Mesodermal cell (in vitro differentiated cells): ENCODE measurements around the gene MYBPC2.

Experiments used
- H3K27ac ChIP-seq: 2 replicates; pipeline ENCODE4 v1.7.0; 2013; ENCODE audit warnings: mild to moderate bottlenecking, low read depth, low read length, moderate library complexity; ENCODE audit not compliant: severe bottlenecking
- H3K36me3 ChIP-seq: 2 replicates; pipeline ENCODE4 v1.7.1; 2013; ENCODE audit warnings: mild to moderate bottlenecking, low read length, moderate library complexity; ENCODE audit not compliant: control insufficient read depth, insufficient read depth
- H3K4me1 ChIP-seq: one replicate; pipeline ENCODE4 v1.7.1; 2013; ENCODE audit warnings: mild to moderate bottlenecking, low read length; ENCODE audit not compliant: insufficient read depth, control insufficient read depth, poor library complexity, severe bottlenecking
- H3K4me3 ChIP-seq: 2 replicates; pipeline ENCODE4 v1.7.0; 2013; ENCODE audit warnings: low read length, control low read depth, mild to moderate bottlenecking; ENCODE audit not compliant: insufficient read depth, poor library complexity, severe bottlenecking; ENCODE audit errors: extremely low read depth
- H3K9me3 ChIP-seq: 2 replicates; pipeline ENCODE4 v1.7.1; 2013; ENCODE audit warnings: mild to moderate bottlenecking, low read length, moderate library complexity; ENCODE audit not compliant: control insufficient read depth
- WGBS, 2 experiments: methylation state at CpG; one replicate each; pipeline ENCODE4 v1.1.5; 2013; ENCODE audit warnings: missing lambda C conversion rate in 2 of 2; ENCODE audit not compliant: insufficient coverage in 2 of 2; 5-methylcytosine and 5-hydroxymethylcytosine counted together

The MYBPC2 gene

DNA sequence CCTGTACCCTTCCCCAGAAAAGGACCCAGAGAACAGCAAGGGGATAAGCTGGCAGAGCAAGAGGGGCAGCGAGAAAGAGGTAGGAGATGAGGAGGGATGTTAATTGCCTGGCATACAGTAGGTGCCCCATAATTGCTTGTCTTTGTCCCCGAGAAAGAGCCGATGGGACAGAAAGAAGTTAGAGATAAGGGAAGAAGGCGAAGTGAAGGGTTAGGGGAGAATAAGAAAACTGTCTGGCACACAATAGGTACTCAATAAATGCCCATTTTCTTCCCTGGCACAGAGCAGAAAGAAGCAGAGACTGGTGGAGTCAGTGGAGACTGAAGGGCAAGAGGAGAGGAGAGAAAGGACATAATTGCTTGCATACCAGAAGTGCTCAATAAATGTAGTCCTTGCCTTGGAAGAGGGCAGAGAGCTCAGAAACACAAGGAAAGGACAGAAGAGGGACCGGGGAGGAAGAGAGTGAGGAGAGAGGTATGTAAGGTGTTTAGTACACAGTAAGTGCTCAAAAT is 62.4 kb downstream of the MYBPC2 start:
- 78 to 91% methylated on average over 2 to 4 of the region's 5 CpGs for WGBS, 2 experiments
- H3K4me1 ChIP-seq = peaks cover 2% of the 10 kb centered on the region

DNA sequence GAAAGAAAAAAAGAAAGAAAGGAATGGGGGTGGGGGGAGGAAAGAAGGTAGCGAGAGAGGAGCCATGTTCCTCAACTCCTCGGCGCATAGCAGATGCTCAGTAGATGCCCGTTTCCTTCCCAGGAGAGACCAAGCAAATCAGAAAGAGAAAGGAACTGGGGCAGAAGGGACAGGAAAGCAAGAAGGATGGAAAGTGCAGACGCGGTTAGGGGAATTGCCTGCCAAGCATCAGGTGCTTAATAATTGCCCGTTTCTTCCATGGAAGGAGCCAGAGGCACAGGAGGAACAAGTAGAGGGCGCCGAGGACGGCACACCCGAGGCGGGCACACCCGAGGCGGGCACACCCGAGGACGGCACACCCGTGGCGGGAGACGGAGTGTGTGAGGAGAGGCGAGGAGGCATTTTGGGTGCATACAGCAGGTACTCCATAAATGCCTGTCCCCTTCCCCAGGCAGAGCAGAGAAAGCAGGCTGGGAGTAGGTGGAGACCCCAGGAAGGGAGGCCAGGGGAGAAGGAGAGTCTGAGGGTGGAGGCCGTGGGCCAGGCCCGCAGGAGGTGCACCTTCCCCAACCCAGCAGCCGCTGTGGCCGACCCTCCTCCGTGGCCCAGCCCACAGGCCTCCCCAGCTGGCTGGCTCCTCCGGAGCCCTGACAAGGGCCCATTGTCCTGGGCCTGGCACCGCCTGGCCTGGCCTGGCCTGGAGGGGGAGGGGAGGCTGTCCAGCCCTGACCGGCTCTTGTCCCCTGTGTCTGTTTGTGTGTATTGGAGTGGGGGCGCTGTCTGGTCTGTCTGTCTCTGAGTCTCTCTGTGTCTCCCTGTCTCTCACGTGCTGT is 63.7 kb downstream of the MYBPC2 start:
- no peaks in the 10 kb centered on the region for H3K9me3 ChIP-seq
- peaks cover 5% of the 10 kb centered on the region for H3K4me1 ChIP-seq
- 62 to 81% methylated on average over 15 to 16 of the region's 30 CpGs for WGBS, 2 experiments
- H3K27ac ChIP-seq = peak overlapping the region; percentile 26
- no peak overlapping the region for H3K4me3 ChIP-seq
- H3K36me3 ChIP-seq = no peaks in the 10 kb centered on the region

More for the DNA sequence above, 62.4 kb downstream of the MYBPC2 start:
- Histone ChIP-seq H3K9me3 (no peaks in the 10 kb centered on the region), H3K36me3 (no peaks in the 10 kb centered on the region), H3K4me3 (no peak overlapping the region), H3K27ac (no peak overlapping the region)

DNA sequence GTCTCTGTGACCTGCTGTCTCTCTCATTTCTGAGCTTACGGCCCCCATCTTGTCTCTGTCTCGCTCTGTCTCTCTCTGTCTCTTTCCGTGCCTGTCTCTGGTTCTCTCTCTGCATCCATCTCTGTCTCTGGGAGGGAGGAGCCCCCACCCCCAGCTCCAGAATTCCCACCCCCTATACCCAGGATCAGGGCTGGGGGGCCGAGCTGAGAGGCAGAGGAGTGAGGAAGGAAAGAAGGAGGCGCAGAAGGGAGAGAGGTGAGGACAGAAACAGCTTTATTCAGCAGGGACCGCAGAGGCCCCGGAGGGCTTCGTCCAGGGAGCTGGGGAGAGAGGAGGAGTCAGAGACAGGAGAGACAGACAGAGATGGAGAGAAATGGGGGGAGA is 64.3 kb downstream of the MYBPC2 start:
- Histone ChIP-seq H3K27ac (peak overlapping the region; percentile 26), H3K4me3 (no peak overlapping the region), H3K36me3 (no peaks in the 10 kb centered on the region), H3K4me1 (peaks cover 5% of the 10 kb centered on the region), H3K9me3 (no peaks in the 10 kb centered on the region)
- WGBS, 2 experiments = 67 to 75% methylated on average over 6 to 8 of the region's 8 CpGs

DNA sequence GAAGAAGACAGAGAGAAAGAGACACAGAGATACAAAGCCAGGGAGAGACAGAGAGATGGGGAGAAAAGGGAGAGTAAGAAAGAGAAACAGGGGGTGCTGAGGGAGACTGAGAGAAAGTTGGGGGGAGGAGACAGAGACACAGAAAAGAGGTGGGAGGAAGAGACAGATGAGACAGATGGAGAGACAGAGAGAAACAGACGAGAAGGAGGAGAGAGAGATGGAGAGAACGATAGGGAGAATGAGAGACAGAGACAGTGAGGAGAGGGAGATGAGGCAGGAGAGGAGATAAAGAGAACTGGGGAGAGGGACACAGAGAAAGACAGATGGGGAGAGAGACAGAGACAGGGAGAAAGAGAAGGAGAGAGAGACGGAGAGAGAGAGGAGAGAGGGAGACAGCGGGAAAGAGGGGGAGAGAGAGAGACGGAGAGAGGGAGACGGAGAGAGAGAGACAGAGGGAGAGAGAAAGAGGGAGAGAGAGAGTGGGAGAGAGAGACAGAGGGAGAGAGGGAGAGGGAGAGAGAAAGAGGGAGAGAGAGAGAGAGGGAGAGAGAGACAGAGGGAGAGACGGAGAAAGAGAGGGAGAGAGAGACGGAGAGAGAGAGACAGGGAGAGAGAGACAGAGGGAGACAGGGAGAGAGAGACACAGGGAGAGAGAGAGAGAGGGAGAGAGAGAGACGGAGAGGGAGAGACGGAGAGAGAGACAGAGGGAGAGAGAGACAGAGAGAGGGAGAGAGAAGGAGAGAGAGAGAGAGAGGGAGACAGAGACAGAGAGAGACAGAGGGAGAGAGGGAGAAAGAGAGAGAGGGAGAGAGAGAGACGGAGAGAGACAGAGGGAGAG is 65.7 kb downstream of the MYBPC2 start:
- Histone ChIP-seq H3K27ac (no peak overlapping the region), H3K4me3 (no peak overlapping the region), H3K4me1 (peaks cover 5% of the 10 kb centered on the region), H3K9me3 (no peaks in the 10 kb centered on the region), H3K36me3 (no peaks in the 10 kb centered on the region)
- WGBS, 2 experiments = 80 to 84% methylated on average over 11 of the region's 11 CpGs

DNA sequence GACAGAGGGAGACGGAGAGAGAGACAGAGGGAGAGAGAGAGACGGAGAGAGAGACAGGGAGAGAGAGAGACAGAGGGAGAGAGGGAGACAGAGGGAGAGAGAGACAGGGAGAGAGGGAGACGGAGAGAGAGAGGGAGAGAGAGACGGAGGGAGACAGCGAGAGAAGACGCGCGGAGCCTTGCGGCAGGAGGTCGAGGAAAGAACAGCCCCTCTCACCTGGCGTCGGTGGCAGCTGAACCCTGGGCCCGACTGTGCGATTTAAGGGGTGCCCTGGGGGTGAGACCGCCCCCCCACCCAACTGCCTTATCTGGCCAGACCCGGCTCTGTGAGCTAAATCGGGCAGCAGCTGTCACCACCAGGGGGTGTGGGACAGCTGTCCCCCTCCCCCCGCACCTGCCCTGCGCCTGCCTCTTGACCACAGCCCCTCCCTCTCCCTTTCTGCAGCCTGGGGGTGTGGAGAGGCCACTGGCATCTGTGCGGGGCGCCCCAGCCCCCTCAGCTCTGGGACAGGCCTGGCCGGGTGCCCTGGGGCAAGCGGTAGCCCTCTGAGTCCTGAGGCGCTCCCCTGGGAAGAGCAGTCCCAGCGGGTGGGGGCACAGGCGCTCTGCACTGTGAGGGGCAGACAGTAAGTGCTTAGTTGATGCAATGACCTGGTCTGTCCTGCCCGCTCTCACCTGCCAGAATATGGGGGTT is 67.5 kb downstream of the MYBPC2 start:
- 34 to 38% methylated on average over 18 to 24 of the region's 27 CpGs for whole genome bisulfite sequencing, 2 experiments
- H3K4me1 ChIP-seq = peaks cover 5% of the 10 kb centered on the region
- no peak overlapping the region for H3K4me3 ChIP-seq
- no peak overlapping the region for H3K27ac ChIP-seq
- H3K9me3 ChIP-seq = no peaks in the 10 kb centered on the region
- no peaks in the 10 kb centered on the region for H3K36me3 ChIP-seq

DNA sequence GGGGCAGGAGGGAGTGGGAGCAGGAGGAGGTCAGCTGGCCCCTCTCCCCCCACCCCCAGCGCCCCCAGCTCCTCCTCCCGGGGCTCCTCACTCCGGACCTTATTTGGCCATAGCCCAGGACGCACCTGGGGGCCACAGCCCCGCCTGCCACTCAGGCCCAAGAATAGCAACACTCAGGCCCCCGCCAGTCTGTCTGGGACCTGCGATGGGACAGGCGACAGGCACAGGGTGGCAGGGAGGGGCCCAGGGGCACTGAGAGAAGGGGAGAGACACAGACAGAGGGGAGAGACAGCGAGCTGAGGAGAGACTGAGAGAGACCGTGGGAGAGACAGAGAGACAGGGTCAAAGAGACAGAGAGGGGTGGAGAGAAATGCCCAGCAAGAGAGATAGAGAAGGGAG is 68.1 kb downstream of the MYBPC2 start:
- Histone ChIP-seq H3K4me1 (peaks cover 5% of the 10 kb centered on the region), H3K36me3 (no peaks in the 10 kb centered on the region), H3K4me3 (no peak overlapping the region), H3K27ac (no peak overlapping the region), H3K9me3 (no peaks in the 10 kb centered on the region)
- 61 to 62% methylated on average over 4 to 7 of the region's 10 CpGs for WGBS, 2 experiments

DNA sequence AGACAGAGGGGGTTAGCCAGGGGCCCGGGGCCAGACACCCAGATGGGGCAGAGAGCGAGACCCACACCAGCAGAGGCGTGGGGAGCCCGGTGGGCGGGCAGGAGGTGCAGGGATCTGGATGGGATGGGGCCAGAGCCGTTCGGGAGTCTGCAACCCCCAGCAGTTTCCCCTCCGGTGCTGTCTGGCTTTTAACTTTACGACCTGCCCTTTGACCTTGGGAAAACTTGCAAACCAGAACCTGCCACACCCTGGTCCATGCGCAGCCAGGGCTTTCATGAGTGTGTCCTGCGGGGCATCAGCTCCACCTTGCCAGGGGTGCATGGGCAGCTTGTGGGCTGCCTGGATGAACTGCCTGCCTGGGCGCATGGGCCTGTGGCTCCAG is 68.5 kb downstream of the MYBPC2 start:
- H3K36me3 ChIP-seq = no peaks in the 10 kb centered on the region
- WGBS, 2 experiments = 70 to 75% methylated on average over 7 to 10 of the region's 12 CpGs
- H3K27ac ChIP-seq = no peak overlapping the region
- H3K4me3 ChIP-seq = no peak overlapping the region
- no peaks in the 10 kb centered on the region for H3K9me3 ChIP-seq
- H3K4me1 ChIP-seq = peaks cover 5% of the 10 kb centered on the region

DNA sequence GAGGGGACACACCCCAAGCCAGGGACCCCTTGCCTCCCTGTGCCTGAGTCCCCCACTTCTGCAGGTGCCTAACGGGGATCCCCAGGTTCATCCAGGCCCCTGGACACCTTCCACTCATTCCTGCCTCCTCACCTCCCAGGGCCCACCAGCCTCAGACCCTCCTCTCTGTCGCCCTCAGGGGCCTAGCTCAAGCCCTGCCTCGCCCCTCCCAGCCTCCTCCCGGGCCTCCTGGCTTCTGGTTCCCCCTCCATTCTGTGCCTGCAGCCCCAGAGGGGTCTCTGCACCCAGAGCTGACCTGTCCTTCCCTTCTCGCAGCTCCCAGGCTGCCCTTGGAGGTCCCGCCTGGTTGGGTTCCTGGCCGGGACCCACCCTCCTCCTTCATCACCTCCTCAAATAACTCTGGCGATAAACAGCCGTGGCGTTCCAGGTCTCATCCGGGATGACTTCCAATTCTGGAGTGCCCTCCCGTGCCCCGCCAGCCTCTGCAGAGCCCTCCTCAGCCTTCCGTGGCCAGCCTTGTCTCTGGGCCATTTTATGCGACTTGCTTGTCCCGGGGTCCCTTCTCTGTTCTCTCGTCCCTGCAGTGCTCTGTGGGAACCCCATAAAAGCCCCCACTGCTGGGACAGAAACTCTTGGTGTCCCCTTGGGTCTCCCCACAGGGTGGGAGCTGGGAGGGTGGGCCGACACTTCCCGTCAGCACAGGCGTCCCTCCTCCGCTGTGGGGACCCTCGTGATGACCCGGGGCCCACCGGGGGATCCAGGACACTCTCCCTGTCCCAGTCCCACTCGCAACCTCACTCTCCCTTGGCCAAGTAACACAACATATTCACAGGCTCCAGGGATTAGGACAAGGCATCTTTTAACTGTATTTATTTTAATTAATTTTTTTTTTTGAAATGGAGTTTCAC is 69.1 kb downstream of the MYBPC2 start:
- H3K36me3 ChIP-seq = no peaks in the 10 kb centered on the region
- no peak overlapping the region for H3K27ac ChIP-seq
- H3K9me3 ChIP-seq = no peaks in the 10 kb centered on the region
- 80 to 81% methylated on average over 18 to 19 of the region's 25 CpGs for WGBS, 2 experiments
- H3K4me3 ChIP-seq = no peak overlapping the region
- peaks cover 5% of the 10 kb centered on the region for H3K4me1 ChIP-seq

DNA sequence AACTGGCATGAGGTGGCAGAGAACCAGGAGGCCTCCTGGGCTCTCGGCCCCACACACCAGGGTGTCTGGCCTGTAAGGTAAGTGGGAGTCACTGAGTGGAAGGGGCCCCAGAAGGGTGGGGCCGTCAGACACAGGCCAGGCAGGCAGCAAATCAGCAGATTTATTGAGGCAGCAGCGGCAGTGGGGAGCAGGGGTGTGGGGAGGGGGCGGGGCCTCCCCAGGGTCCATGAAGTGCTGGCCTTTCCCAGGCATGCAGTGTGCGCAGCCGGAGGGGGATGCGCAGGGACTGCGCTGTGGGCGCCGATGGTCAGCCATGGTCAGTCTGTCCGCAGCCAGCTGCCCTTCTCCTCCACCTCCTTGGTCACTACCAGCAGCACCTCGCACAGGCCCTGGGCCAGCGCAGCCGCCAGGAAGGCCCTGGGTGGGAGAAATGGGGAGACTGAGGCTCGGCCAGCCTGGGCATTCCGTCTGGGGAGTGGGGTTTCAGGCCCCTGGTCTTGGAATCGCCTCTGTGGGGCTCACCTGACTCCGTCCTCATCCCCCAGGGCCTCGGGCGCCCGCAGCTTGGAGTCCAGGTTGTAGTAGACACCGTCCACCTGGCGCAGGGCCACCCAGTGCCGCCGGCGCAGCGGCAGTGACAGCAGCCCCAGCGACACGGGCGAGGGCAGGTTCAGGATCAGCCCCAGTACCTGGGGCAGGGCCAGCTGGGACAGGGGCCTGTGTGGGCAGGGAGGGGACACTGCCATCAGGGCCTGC is 73.3 kb downstream of the MYBPC2 start:
- 98 to 100% methylated on average over 21 to 25 of the region's 30 CpGs for WGBS, 2 experiments
- Histone ChIP-seq H3K27ac (no peak overlapping the region), H3K9me3 (no peaks in the 10 kb centered on the region), H3K4me1 (no peaks in the 10 kb centered on the region), H3K36me3 (no peaks in the 10 kb centered on the region), H3K4me3 (no peak overlapping the region)
